ENCODE results near the gene CPNE5. TPM values are rescaled to one million over a fixed set of nuclear protein-coding genes. Genes with fewer than 3 reads are reported as not detected.
A peak's percentile ranks its signal among the peaks of the same experiment; 100 is the strongest.

The CPNE5 gene
- total and polyA plus RNA-seq, 9 of the 15 experiments (the other 6 are each of a cell fraction or from before 2014, with no cell fraction given), result 0.14 to 1.0 (median 0.46) TPM; not detected in 2

- H3K9me1 ChIP-seq (ENCODE audit: control insufficient read depth, insufficient read depth, low read length), result no peaks in the 10 kb centered on the region
- ChIA-PET POLR2A (interaction anchor here (0.6 to 1.8 kb wide), 4 partner anchors 11 to 789 kb away, joined by 3 to 5 read pairs (median 4); no protein-coding TSS in a partner anchor), CTCF (ENCODE audit: low intra/inter-chr PET ratio) (interaction anchor here (0.7 kb wide), 1 partner anchor 15 kb away, joined by 3 read pairs; no protein-coding TSS in a partner anchor)
- H2AFZ ChIP-seq (ENCODE audit: low read depth, low read length), result no peak overlapping the region
- H3K9me3 ChIP-seq (replicated peaks; ENCODE audit: control insufficient read depth, insufficient read depth, low read depth, low read length), result no peaks in the 10 kb centered on the region
- no TSS peak for BruUV-seq (replicated peaks)
- FAIRE-seq, result peak; percentile 56
- intact Hi-C loops (cut with micrococcal nuclease), result no loop called here
- peaks cover 8% of the 10 kb centered on the region for H4K20me1 ChIP-seq (replicated peaks; ENCODE audit: control insufficient read depth, insufficient read depth, low read length)
- H3K4me3 ChIP-seq, result no peak overlapping the region
- peaks cover 0 to 10% of the 10 kb centered on the region in 2 experiments; a peak in 3 of 5 replicates for H3K4me1 ChIP-seq (replicated peaks in 1 of 2; ENCODE audit: control insufficient read depth in 2 of 2, insufficient read depth in 2 of 2, low read length in 2 of 2)
- H3K27me3 ChIP-seq (ENCODE audit: control insufficient read depth in 2 of 2, insufficient read depth in 2 of 2, low read length in 2 of 2), result peaks cover 46 to 82% of the 10 kb centered on the region in 2 experiments
- ATAC-seq, result peak; percentile 51
- H3K36me3 ChIP-seq (ENCODE audit: control insufficient read depth, insufficient read depth, low read length), result no peaks in the 10 kb centered on the region
- no peak overlapping the region for H3K27ac ChIP-seq (ENCODE audit: extremely low read depth, low read depth, low read length)
- H3K4me2 ChIP-seq (ENCODE audit: insufficient read depth, low read length), result no peak overlapping the region; the same call in 1 of the 2 replicates
- no peaks in the 10 kb centered on the region for H3K79me2 ChIP-seq (ENCODE audit: control insufficient read depth, insufficient read depth, low read length)
- TF ChIP-seq RAD21 (CRISPR knock-in tag; conservative IDR thresholded peaks at IDR 0.05 in 1 of 2, IDR thresholded peaks at IDR 0.05 in 1 of 2) (no peak), TAF9B (IDR thresholded peaks at IDR 0.05; ENCODE audit: partially characterized antibody) (no peak), MAZ (CRISPR knock-in tag; conservative IDR thresholded peaks at IDR 0.05 in 1 of 2, IDR thresholded peaks at IDR 0.05 in 1 of 2) (peak in 1 of 2 experiments; percentile 47; a peak in 1 of 4 replicates), KLF16 (IDR thresholded peaks at IDR 0.05) (no peak), NFATC3 (IDR thresholded peaks at IDR 0.05) (no peak)
- no peak for DNase-seq (ENCODE audit: extremely low read depth in 1 of 4, low spot score in 3 of 4)
- H3K9ac ChIP-seq (ENCODE audit: insufficient read depth in 1 of 2, low read depth in 2 of 2, low read length in 2 of 2), result 0 out of 4 replicates have a peak overlapping the region, but pooled peaks of 1 of the 2 experiments have one; percentile 23
- 9% methylated on average over 24 of the region's 24 CpGs for WGBS (ENCODE audit: insufficient coverage, low coverage, missing lambda C conversion rate)
- in situ Hi-C loops (cut with MboI), result no loop called here
Measured at GRCh38 chr6:36735110-36736071, 103.9 kb downstream of the CPNE5 start.
